ENCODE data around the gene DMPK.

Gene DMPK

DNA sequence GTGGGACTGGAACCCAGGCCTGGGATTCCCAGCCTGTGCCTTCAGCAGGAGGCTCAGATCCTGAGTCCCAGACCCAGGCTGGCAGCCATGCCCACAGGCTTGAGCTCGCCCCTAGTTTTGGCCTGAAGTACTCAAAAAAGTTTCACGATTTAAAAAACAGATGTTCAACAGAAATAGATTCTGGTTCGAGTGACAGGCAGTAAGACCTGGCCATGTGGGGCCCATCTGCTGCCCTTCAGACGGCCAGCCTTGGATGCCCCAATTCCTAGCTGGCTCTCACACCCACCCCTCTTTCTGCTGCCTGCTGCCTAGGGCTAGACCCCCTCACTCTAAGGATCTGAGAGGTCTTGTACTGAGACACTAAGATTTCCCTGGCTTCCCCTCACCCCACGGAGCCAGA, 2.8 kb upstream of the DMPK start:
- DNase-seq = no peak

DNA sequence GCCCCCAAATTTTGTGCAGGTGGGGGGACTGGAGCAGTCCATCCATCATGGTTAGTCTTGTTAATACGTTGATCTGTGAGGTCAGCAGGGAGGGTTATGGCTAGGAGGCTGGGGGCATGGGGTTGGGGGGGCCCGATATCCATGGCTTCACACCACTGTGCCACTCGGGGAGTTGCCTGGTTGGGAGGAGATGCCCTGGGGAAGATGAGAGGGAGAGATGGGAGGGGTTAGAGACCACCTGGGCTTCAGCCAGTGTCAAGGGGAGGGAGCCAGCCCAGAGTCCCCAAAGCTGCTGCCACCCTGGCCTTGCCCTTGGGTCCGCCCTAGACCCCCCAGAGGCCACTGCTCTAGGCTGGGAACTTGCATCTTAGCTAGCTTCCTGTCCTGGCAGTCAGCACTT, 1.8 kb upstream of the DMPK start:
- no peak for DNase-seq

DNA sequence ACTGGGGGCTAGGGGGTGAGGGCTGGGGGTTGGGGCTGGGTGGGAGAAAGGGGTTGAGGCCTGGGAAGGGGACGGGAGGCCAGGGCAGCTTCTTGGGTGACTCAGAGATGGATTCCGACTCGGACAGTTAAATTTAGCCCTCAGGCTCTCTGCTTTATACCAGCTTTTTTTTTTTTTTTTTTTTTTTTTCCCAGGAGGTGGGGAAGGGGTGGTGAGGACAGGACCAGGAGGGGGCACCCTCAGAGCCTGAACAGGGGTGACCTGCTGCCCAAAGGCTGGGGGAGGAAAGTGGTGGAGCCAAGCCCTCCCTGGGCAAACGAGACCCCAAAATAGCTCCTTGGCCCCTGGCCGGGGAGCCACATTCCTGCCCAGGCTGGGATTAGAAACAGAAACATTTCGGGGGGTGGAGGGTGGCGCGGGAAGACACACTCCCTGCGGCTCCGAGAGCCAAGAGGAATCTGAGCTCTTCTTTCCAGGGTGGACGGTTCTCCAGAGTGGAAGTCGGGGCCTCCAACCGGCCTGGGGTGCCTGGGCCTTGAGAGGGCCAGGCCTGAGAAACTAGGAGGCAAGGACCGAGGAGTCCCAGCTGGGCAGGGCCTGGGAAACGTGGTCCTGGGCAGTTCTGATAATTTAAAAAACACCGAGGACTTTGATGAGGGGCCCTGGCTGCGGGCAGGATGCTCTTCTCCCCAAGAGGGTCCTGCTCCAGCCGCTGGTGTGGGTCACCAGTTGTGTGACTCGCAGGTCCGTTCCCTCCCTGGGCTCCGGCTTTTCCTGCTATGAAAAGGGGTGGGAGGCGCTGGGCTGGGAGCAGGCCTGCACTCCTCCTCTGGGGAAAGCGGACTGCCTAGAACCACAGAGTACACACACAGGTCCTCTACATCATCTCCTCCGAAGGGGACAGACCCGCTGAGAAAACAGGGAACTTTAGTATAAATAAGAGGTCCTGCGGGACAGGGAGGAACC, 813 bp upstream of the DMPK start:
- no peak for DNase-seq

DNA sequence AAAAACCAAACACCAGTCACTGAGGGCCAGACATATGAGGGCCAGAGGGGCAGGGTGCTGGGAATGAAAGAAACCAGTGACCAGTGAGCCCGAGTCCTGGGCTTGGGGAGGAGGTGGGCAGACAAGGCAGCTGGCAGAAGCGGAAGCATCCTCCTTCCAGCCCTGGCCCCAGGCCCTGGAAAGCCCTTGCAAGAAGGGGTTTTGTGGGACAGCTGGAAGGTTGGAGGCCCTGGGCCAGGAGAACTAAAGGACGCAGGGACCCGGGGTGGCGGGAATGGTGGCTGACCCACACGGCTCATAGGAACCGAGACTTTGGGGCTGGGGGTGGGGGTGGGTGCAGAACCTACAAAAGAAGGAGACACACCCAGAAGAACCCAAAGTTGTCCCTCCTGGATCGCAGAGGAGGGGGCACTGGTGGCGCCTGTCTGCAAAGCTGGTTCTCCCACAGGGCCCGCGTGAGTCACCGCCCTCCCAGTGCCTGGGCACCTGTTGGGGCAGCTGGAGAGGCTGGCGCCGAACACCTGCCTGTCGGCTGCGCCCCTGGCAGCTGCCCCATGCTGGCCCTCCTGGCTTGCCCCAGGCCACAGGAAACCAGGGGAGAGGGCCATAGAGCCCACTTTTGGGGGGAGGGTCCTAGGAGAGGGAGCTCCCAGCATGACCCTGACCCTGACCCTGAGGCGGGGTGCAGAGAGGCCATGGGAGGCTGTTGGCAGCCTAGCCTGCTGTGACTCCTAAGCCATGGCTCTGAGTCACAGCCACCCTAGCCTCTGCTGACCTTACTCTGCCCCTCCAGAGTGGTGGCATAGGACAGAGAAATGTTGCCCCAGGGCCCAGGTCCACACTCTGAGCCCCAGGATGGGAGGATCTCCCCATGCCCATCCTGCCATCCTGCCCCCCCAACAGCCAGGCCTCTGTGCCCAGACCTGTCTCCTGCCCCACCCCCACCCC, 802 bp downstream of the DMPK start:
- DNase-seq = no peak

DNA sequence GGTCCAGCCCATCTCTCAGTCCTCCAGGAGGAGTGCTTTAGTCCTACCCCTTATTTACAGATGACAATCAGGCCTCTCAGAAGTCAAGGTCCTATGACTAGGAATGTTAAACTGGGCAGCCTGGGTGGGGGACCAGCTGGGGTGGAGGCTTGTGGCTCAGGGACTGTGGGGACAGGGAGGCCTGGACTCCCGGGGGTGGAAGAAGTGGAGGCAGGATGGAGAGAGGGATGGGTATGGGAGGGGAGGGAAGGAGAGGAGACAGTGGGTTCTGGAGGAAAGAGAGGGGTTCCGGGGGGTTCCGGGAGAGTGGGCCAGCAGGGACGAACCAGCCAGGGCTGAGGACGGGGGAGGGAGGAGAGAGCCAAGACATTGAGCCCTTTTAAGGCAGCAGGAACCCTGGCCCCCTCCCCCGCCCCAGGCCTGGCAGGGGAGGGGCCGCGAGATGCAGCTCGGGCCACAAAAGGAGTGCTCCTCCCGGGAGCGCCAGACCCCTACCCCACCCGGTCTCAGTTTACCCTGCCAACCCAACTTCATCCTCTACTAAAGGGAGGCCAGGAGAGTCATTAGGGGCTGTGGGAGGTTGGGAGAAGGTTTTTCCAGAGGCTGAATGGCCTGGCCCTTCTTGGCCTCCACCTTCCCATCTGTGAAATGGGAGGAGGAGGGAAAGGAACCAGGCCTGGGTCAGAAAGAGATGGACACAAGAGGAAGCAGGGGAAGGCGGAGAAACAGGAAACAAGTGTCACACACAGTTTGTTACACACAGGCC, 1.7 kb downstream of the DMPK start:
- DNase-seq = no peak

DNA sequence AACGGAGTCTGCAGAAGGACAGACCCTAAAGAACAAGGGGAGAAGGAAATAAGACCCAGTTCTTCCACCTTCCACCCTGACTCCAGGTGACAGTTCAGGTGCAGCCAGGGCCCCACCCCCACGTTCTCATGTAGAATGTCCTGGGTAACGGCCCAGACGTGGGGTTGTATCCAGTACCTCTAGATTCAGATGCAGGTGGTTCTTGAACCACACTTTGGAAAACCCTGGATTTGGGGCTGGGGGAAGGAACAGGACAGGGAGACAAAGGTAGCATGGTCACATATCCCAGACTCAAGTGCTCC, 2.2 kb downstream of the DMPK start:
- DNase-seq = no peak

DNA sequence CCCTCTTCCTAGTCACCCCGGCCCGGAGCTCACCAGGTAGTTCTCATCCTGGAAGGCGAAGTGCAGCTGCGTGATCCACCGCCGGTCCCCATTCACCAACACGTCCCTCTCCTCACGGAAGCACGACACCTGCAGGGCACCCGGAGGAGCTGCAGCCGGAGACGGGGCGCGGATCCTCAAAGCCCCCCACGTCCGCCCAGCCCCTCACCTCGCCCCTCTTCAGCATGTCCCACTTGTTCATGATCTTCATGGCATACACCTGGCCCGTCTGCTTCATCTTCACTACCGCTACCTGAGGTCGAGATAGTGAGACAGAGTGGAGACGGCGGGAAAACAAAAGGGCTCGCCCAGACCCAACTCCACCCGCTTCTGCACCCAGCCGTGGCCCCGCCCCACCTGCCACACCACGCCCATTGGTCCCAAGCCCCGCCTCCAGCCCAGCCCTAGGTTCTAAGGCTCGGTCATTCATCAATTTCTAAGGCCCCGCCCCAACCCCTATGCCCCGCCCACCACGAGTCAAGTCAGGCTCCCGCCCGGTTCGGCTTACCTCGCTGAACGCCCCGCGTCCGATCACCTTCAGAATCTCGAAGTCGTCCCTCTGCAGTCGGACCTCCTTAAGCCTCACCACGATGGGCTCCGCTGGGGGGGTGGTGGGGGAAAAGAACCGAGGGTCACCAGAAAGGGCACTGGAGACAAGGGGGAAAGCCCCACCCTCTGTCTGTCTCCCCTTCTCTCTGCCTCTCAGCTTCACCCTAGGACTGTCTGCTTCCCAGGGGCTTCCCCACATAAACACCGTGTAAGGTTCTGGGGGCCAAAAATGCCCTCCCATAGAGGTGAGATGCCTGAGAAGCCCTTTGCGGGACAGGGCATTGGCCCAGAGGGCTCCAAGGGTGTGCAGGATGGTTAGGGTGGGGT, 2.8 kb downstream of the DMPK start:
- DNase-seq = no peak

DNA sequence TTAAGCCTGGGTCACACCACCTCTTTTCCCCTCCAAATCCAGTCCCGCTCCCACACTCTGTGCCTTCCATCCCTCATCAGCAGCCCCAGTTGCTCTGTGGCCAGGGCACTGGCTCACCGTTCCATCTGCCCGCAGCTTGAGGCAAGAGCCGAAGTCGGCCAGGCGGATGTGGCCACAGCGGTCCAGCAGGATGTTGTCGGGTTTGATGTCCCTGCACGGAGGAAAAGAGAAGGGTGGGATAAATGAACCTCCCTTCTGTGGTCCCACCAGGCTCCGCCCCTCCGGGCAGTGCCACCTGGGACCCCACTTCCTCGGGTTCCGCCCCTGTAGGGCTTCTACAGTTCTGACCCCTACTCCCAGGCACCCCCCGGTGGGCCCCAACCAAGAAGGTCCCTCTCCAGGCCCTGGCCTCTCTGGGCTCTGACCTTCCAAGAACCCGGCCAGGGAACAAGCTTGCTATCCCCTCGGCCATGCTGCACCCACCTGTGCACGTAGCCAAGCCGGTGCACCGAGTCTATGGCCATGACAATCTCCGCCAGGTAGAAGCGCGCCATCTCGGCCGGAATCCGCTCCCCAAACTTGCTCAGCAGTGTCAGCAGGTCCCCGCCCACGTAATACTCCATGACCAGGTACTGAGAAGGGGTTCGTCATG, 4.2 kb downstream of the DMPK start:
- no peak for DNase-seq

DNA sequence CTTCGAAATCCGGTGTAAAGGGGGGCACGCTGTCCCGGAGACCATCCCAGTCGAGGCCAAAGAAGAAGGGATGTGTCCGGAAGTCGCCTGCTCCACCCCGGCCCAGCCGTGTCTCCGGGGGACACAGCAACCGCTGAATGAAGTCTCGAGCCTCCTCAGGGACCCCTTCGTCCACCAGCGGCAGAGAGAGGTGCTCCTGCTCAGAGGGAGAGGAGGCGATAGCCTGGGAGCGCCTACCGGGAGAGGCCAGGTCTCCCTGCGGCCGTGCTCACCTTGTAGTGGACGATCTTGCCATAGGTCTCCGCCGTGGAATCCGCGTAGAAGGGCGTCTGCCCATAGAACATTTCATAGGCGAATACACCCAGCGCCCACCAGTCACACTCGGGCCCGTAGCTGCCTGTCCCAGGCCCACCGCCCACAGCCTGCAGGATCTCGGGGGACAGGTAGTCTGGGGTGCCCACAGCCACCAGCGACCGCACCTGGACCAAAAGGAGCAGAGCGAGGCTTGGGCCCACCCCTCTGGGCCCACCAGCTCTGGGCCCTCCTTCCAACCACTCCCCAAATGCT, 4.8 kb downstream of the DMPK start:
- DNase-seq = no peak

DNA sequence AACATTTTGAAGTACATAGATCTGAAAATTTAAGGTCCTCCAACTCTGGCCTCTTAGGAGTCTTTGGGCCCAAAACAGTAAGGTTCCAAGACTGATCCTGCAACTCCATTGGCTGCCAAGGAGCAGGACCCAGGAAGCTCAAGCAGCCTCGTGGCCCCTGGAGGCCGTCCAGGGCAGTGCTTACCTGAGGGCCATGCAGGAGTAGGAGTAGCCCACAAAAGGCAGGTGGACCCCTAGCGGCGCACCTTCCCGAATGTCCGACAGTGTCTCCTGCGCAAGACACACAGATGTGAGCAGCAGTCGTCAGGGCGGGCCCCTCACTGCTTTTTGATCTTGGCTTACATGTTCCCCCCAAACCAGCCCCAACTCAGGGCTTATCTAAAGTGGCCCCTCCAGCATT, 7.5 kb downstream of the DMPK start:
- no peak for DNase-seq

DNA sequence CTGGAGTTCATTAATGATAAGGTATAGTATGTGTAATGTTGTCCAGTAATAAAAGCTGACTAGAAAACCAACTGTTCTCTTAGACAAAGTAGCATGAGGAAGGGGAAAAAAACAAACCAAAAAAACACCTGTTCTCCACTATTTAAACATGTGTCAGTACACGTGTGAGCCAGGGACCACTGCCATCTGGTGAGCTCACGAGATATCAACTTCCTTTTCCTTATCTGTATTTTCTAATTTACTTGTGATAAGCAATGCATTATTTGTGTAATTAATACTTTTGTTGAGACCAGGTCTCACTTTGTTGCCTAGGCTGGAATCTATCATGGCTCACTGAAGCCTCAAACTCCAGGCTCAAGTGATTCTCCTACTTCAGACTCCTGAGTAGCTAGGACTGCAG, 8.9 kb downstream of the DMPK start:
- DNase-seq = no peak

DNA sequence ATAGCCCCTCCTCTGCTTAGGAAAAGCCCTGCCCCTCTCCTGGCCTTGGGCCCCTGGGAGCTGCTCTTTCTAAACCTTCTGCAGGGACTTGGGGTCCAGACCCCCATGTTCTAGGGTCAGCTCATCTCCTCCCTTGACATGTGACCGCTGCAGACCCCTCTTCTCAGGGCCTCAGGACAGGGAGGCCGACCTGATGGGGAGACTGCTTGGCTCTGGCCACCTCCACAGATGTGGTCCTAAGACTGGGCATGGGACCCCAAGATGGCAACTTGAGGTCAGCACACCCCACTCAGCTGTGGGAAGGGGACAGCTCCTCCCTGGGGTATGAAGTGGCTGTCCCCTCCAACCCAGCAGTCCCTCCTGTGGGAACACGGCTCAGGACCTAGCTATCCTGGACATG, 9.4 kb downstream of the DMPK start:
- DNase-seq = no peak

DNA sequence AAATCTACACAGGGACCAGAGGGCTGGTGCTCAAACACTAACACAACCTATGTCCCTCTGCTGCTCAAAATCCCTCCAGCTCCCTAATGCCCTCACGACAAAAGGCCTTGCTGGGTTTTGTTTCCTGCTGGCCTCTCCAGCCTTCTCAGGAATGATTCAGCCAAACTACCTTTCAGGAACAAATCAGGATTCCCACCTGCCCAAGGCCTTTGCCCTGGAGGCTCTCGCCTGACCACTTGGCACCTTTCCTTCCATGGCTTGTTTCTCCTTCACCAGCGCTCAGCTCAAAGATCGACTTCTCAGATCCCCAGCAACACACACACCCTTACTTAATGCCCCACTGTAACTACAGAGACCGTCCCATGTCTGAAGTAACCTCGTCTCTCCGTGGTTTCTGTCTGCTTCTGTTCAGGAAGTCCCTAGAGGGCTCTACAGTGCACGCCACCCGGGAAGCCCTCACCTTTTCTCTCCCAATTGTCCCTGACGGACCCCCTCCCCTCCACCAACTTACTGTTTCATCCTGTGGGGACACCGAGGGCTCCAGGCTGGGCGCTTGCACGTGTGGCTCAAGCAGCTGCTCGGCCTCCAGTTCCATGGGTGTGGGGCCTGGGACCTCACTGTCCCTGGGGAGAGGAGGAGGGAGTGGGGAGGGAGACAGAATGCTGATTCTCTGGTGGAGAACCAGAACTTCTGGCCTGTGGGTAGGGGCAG, 10.0 kb downstream of the DMPK start:
- no peak for DNase-seq

DNA sequence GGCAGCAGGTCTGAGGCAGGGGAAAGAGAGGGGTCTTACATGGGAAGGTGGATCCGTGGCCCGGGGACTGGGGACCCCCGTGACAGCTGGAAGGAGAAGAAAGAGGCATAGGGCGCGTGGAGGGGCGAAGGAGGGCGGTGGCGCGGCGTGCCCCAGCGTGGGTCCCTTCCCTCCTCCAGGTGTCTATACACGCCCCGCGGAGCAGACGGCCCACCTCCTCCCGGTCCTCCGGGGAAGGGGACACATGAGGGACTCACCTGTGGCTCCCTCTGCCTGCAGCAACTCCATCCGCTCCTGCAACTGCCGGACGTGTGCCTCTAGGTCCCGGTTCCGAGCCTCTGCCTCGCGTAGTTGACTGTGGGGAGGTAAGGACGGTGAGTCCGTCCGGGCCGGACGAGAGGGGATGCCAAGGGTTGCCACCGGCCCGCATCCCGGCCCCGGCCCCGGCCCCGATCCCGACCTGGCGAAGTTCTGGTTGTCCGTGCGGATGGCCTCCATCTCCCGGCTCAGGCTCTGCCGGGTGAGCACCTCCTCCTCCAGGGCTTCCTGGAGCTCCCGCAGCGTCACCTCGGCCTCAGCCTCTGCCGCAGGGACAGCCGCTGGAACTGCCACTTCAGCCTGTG, 10.9 kb downstream of the DMPK start:
- no peak for DNase-seq

DNA sequence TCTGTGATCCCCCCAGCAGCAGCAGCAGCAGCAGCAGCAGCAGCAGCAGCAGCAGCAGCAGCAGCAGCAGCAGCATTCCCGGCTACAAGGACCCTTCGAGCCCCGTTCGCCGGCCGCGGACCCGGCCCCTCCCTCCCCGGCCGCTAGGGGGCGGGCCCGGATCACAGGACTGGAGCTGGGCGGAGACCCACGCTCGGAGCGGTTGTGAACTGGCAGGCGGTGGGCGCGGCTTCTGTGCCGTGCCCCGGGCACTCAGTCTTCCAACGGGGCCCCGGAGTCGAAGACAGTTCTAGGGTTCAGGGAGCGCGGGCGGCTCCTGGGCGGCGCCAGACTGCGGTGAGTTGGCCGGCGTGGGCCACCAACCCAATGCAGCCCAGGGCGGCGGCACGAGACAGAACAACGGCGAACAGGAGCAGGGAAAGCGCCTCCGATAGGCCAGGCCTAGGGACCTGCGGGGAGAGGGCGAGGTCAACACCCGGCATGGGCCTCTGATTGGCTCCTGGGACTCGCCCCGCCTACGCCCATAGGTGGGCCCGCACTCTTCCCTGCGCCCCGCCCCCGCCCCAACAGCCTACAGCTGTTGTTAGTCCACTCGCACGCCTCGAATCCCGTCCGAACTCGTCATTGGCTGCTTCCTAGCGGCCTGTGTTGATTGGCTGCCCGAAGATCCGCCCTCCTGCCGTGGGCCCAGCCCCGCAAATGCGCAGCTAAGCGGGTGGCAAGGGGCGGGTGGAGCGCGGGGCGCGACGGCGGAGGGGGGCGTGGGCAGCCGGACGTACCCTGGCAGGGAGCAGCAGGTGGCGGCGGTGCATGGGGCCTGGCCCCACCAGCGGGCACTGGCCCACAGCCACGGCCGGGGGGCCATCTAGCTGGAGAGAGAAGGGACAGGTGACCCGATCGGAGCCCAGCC, 11.8 kb downstream of the DMPK start:
- DNase-seq = peak; percentile 67 to 68

DNA sequence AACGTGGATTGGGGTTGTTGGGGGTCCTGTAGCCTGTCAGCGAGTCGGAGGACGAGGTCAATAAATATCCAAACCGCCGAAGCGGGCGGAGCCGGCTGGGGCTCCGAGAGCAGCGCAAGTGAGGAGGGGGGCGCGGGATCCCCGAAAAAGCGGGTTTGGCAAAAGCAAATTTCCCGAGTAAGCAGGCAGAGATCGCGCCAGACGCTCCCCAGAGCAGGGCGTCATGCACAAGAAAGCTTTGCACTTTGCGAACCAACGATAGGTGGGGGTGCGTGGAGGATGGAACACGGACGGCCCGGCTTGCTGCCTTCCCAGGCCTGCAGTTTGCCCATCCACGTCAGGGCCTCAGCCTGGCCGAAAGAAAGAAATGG, 12.5 kb downstream of the DMPK start:
- no peak for DNase-seq

DNA sequence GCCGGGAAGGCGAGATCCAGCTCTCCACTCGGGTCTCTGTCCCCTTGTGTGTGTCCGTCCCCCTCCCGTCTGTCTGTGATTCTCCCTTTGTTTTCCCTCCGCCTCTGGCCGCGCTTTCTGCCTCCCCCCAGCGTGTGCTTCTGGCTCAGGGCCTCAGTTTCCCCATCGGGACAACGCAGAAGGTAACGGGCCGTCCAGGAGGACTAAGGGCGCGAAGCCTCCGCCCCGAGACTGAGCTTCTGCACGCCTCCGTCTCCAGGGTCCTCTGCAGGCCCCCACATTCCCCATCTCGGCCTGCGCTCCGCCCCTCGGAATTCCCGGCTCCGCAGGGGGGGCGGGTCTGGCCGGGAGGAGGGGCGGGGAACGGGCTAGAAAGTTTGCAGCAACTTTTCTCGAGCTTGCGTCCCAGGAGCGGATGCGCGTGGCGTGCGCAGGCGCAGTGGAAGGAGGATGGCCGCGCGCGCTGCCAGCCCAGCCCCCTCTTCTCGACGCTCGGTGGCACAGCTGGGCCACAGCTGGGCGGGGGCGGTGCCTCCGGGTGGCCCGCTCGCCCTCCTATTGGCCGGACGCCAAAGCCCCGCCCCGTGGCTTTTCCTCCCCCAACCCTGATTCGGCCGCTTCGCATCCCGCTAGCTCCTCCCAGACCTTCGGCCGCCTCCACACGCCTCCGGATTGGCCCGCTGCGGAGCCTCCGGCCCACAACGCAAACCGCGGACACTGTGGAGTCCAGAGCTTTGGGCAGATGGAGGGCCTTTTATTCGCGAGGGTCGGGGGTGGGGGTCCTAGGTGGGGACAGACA, 13.1 kb downstream of the DMPK start, which contains the start of gene SIX5:
TSS of gene SIX5 (minus strand) at position 269 of the 799 bp plus-strand sequence. CDS start 408 bp downstream, outside the sequence.
- peak; percentile 59 to 68 for DNase-seq

DNA sequence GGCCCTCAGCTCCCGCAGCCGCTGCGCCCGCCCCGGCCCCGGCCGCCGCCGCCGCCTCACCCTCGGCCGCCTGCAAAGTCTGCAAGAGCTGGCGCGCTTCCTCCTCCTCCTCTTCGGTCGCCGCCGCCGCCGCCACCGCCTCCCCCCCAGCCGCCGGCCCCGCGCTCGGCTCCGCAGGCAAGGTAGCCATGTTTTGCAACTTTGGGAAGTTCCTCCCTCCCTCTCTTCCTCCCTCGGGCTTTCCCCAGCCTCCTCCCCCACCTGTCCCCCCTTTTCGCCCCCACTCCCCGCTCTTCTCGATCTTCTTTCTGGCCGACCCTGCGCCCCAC, 13.7 kb downstream of the DMPK start:
- peak in 1 of 2 experiments; percentile 20 for DNase-seq
